GM19351 (cell line): ENCODE measurements around the gene CCL16.
"Not testable (repeated sequence)": the region's sequence is repeated elsewhere in the genome, so short reads cannot be mapped to it uniquely, and the experiment has no call there.

Source experiments
- ATAC-seq: cut with Tn5 transposase; IDR thresholded peaks from one replicate; pipeline ENCODE4 v1.9.1; 2021; ENCODE audit warnings: mild to moderate bottlenecking, moderate library complexity; ENCODE audit not compliant: unreplicated experiment

The CCL16 gene

DNA sequence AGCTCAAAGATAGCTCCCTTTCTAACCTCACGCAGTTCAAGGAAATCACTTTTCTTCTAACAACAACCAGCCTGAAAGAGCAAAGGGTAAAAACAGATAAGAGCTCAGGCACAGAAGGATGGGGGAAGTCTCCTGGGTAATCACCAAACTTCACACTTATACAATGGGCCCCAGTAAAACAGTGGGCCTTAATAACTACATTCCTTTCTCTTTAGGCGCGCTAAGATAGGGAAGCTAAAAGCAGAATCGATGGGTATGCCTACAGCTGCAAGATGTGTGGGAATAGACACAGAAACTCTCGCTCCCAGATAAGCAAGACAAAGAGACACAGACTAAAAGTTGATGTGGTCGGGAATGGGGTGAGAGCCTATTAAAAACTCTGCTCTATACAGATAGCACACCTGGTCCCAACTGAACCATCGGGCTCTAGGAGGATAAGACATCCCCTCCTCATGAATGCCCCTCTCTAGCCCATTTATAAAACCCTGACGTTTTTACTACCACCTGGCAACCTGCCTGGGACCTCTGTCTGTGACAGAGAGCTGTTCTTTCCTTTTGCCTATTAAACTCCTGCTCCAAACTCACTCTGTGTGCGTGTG is 38.6 kb downstream of the CCL16 start:
- no peak for ATAC-seq

DNA sequence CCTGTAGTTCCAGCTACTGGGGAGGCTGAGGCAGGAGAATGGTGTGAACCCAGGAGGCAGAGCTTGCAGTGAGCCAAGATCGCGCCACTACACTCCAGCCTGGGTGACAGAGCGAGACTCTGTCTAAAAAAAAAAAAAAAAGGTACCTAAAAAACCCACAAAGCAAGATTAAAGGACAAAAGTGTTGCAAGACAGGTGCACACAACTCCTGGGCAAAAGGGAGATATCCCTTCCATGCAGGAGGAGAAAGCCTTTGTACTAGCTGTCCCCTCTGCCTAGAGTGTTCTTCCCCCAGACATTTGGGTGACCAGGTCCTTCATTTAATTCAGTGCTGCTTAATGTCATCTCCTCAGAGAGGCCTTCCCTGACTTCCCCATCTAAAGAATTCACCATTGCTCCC is 42.8 kb downstream of the CCL16 start:
- ATAC-seq, result not testable (repeated sequence)

DNA sequence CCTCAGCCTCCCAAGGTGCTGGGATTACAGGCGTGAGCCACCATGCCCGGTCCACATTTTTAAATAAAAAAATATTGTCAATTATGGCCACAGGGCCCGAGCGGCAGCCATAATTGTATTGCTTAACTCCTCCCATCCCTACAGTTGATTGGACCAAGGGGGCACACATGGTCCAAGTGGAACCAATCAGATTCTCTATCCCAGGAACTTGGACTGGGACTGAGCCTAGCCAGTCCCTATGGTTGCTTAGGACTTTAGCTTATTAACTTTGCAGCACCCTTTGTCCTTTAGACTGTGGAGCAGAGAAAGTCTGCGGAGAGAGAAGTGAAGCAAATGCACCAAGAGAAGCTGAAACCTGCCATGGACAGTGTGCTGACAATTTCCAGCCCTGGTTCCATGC is 45.2 kb downstream of the CCL16 start:
- no peak for ATAC-seq

GRCh38 chr17:35934760-35935159 is 46.5 kb downstream of the CCL16 start:
- no peak for ATAC-seq

DNA sequence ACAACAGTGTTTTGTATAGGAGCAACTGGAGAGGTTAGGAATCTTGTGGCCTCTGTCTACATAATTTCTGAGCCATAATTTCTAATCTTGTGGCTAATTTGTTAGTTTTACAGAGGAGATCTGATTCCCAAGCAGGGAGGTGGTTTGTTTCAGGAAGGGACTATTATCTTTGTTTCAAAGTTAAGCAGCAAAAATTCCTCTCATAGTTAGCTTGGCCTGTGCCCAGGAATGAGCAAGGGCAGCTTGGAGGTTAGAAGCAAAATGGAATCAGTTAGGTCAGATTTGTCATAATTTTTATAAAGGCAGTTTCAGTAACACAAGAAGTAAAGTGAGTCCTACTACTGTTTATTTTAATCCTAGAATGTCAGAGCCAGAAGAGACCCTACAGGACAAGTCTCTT is 48.7 kb downstream of the CCL16 start:
- no peak for ATAC-seq

DNA sequence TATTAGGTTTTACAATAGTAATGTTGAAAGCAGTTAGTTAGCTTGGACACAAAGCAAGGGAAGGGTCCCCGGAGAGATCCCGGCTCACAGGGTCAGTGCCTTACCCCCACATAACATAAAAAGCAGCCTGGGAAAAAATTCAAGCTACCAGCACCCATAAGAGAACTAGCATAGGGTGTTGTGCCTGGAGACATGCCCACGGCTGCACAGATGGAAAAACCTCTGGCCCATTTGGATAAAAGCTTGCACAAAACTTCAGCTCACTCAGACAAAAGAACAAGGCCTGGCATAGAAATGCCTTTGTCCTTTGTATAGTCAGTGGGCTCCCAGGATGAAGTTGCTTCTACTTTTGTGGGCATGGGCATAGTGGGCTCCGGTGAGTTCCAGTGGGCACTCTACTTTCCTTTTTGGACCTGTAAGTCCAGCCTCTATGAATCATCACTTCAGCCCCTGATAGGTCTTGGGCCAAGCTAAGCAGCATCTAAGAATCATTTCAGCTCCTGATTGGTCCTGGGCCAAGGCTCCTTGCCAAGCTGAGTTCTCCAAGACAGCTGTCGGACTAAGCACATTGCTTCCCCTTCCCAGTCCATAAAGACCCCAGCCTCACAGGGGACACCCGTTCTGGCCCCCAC is 49.4 kb downstream of the CCL16 start:
- no peak for ATAC-seq

- ATAC-seq, result peak; percentile 84
These were observed 50.9 kb downstream of the CCL16 start, which contains the start of gene RDM1 for GRCh38 chr17:35930211-35931065. RDM1 (minus strand) TSS chr17:35930773; CDS start chr17:35930727, 46 bp downstream.

GRCh38 chr17:35927714-35928113 is 53.6 kb downstream of the CCL16 start:
- no peak for ATAC-seq
